ENCODE data around the gene MBP. TPM values are rescaled to one million over a fixed set of nuclear protein-coding genes. Genes with fewer than 3 reads are reported as not detected.

The MBP gene
- 5.5 and 6.9 TPM in 2 replicates for total RNA-seq

DNA sequence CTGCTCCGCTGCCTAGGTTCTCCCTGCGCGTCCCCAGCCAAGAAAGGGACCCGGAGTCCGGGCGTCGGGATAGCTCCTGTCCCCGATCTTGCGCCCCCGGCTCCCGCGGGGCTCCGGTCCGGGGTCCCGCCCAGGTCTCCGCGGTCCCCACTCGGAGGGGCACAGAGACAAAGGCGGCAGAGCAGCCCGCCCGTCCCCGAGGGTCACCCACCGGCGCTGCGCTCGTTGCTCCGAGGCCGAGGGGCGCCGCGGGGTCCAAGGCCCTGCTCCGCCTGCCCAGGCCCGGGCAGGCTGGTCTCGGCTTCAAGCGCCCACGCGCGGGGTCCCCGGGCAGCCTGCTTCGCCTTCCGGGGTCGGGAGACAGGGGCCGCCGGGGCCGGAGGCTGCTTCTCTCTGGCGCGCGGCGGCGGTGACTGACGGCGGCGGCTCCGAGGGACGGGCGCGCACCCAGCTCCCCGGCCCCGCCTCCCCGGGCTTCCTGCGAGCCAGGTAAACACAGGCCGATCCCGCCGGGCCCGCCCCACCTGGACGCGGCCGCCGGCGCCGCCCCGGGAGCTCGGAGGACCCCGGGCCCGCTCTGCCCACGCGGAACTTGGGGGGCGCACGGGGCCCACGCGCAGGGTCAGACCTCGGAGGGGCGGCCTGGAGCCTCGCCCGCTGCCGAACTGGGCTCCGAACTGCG lies at the start of gene MBP:
TSS of gene MBP (minus strand) at position 415 of the 682 bp plus-strand sequence. CDS start 27,522 bp downstream, outside the sequence.

Other genes with a start within 250 kb of the MBP start
- gene GALR1, start 117.1 kb upstream of the MBP start, total RNA-seq: not detected in 2 replicates